HepG2 (cell line): ENCODE results near the gene TRPT1. TPM values are rescaled to one million over a fixed set of nuclear protein-coding genes. Genes with fewer than 3 reads are reported as not detected.

Experiments
- ARHGAP35 ChIP-seq: sonication (generic); formaldehyde crosslinking; IDR thresholded peaks from 2 replicates; pipeline ENCODE4 v1.9.0; 2022; ENCODE audit warnings: mild to moderate bottlenecking, inconsistent platforms, moderate library complexity, missing genetic modification reagents, borderline replicate concordance
- CC2D1A ChIP-seq: sonication (generic); formaldehyde crosslinking; IDR thresholded peaks from 2 replicates; pipeline ENCODE4 v1.8.1; 2023; ENCODE audit warnings: mild to moderate bottlenecking, missing genetic modification reagents
- FOXA3 ChIP-seq: IDR thresholded peaks from 2 replicates; pipeline ENCODE4 v1.6.1; 2016; ENCODE audit warnings: missing genetic modification reagents, missing compliant biosample characterization
- TARDBP ChIP-seq: sonication (generic); formaldehyde crosslinking; IDR thresholded peaks from 2 replicates; pipeline ENCODE4 v1.8.0; 2022; ENCODE audit warnings: mild to moderate bottlenecking, missing genetic modification reagents
- ZBTB1 ChIP-seq: sonication (generic); formaldehyde crosslinking; IDR thresholded peaks from 2 replicates; pipeline ENCODE4 v1.4.0; 2020; ENCODE audit warnings: missing genetic modification reagents, borderline replicate concordance
- ZBTB42 ChIP-seq: sonication (generic); formaldehyde crosslinking; IDR thresholded peaks from 2 replicates; pipeline ENCODE4 v1.5.0; 2020; ENCODE audit warnings: mild to moderate bottlenecking, missing genetic modification reagents
- ZFP36L1 ChIP-seq: sonication (generic); formaldehyde crosslinking; IDR thresholded peaks from 2 replicates; pipeline ENCODE4 v1.8.0; 2022; ENCODE audit warnings: mild to moderate bottlenecking, missing genetic modification reagents, moderate library complexity
- ZNF614 ChIP-seq: IDR thresholded peaks from 2 replicates; pipeline ENCODE4 v1.6.1; 2018; ENCODE audit warnings: missing biosample characterization, missing genetic modification reagents, inconsistent platforms, borderline replicate concordance
- polyA plus RNA-seq, 8 experiments: library from polyadenylated mRNA; depleted of rRNA in 3 of 8; stranded (reverse) in 7 of 8; unstranded in 1 of 8; fragments of >200 nt; fragmentation: Illumina TruSeq in 4 of 8; extraction: Trizol in 4 of 8; gene quantifications; 2 replicates each; pipeline versions ENCODE4 v1.2.1 to v1.2.3, GENCODE V29; 2011 to 2016; ENCODE audit warnings: low read depth in 4 of 8, missing spikeins in 1 of 8, mixed read lengths in 1 of 8; ENCODE audit not compliant: insufficient read depth in 1 of 8
- total RNA-seq, 5 experiments: library from RNA; depleted of rRNA; stranded (reverse); fragments of >200 nt; fragmentation: Illumina TruSeq; extraction: Trizol; gene quantifications; 2 replicates each; pipeline ENCODE4 v1.2.3, GENCODE V29; 2016; ENCODE audit warnings: low read depth in 1 of 5
- TF ChIP-seq, protein P1 (sequence below): sonication (generic); formaldehyde crosslinking; IDR thresholded peaks from 2 replicates; pipeline ENCODE4 v1.4.0; 2020; ENCODE audit warnings: mild to moderate bottlenecking, missing genetic modification reagents, borderline replicate concordance
- TF ChIP-seq, protein P2 (sequence below): IDR thresholded peaks from 2 replicates; pipeline ENCODE4 v1.6.1; 2016; ENCODE audit warnings: missing compliant biosample characterization, missing genetic modification reagents, borderline replicate concordance
- TF ChIP-seq, protein P3 (sequence below): fragments of 450-650 bp; IDR thresholded peaks from 2 replicates; pipeline ENCODE4 v1.6.1; 2016
- TF ChIP-seq, protein P4 (sequence below): sonication (generic); formaldehyde crosslinking; IDR thresholded peaks from 2 replicates; pipeline ENCODE4 v1.4.0; 2020; ENCODE audit warnings: missing genetic modification reagents, borderline replicate concordance
- TF ChIP-seq, protein P5 (sequence below): sonication (generic); formaldehyde crosslinking; IDR thresholded peaks from 2 replicates; pipeline ENCODE4 v1.5.0; 2020; ENCODE audit warnings: mild to moderate bottlenecking, missing genetic modification reagents

Gene TRPT1
- total and polyA plus RNA-seq, 2 of the 13 experiments (the other 11 are each of a cell fraction or from before 2014, with no cell fraction given), result 24.8 to 40.7 TPM

DNA sequence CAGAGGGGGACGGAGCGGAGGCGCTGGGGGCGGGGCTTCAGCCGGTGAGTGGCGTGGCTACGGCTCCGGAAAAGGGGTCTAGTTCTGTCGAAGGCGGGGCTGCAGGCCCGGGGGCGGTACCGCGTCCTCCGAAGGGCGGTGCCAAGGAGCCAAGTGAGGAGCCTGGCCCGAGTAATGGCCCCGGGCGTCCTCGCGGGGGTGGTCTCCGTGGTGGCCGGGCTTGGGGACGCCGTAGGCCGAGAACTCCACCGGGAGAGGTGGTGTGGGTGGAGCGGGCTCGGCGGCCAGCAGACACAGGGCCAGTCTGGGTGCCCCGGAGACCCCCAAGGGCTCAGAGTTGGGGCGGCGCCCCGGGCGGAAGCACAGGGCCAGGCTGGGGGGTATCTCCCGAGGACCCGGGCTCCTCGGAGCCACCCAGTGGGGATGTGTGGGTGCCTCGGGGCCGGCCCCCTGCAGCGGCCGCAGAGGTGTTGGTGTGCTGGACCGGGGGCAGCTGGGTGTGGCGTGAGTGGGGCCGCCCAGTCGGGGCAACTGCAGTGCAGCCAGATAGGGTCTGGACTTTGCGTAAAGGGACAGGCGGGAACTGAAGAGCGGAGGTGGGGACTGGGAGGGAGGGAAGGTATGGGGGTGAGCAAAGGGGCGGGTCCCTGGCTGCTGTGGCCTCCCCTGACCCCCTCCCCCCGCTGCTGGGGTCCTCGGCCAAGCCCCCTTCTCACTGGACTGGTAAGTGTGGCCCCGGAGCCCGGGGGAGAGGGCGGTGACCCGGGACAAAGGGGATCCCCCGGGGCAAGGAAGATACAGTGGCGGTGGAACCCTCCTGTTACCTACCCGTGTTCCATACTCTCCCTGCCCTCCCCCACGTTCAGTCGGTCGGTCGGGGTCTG, 15.7 kb upstream of the TRPT1 start (continued):
- TF ChIP-seq ZBTB42 (no peak), ARHGAP35 (CRISPR knock-in tag) (0 out of 2 replicates have a peak, but pooled peaks have one; percentile 15), CC2D1A (CRISPR knock-in tag) (no peak), FOXA3 (no peak), TARDBP (CRISPR knock-in tag) (no peak), ZNF614 (CRISPR knock-in tag) (no peak), ZBTB1 (CRISPR knock-in tag) (no peak), ZFP36L1 (CRISPR knock-in tag) (no peak)
- TF ChIP-seq, protein P1, sequence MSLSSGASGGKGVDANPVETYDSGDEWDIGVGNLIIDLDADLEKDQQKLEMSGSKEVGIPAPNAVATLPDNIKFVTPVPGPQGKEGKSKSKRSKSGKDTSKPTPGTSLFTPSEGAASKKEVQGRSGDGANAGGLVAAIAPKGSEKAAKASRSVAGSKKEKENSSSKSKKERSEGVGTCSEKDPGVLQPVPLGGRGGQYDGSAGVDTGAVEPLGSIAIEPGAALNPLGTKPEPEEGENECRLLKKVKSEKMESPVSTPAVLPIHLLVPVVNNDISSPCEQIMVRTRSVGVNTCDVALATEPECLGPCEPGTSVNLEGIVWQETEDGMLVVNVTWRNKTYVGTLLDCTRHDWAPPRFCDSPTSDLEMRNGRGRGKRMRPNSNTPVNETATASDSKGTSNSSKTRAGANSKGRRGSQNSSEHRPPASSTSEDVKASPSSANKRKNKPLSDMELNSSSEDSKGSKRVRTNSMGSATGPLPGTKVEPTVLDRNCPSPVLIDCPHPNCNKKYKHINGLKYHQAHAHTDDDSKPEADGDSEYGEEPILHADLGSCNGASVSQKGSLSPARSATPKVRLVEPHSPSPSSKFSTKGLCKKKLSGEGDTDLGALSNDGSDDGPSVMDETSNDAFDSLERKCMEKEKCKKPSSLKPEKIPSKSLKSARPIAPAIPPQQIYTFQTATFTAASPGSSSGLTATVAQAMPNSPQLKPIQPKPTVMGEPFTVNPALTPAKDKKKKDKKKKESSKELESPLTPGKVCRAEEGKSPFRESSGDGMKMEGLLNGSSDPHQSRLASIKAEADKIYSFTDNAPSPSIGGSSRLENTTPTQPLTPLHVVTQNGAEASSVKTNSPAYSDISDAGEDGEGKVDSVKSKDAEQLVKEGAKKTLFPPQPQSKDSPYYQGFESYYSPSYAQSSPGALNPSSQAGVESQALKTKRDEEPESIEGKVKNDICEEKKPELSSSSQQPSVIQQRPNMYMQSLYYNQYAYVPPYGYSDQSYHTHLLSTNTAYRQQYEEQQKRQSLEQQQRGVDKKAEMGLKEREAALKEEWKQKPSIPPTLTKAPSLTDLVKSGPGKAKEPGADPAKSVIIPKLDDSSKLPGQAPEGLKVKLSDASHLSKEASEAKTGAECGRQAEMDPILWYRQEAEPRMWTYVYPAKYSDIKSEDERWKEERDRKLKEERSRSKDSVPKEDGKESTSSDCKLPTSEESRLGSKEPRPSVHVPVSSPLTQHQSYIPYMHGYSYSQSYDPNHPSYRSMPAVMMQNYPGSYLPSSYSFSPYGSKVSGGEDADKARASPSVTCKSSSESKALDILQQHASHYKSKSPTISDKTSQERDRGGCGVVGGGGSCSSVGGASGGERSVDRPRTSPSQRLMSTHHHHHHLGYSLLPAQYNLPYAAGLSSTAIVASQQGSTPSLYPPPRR (CRISPR knock-in tag), result no peak
- TF ChIP-seq, protein P2, sequence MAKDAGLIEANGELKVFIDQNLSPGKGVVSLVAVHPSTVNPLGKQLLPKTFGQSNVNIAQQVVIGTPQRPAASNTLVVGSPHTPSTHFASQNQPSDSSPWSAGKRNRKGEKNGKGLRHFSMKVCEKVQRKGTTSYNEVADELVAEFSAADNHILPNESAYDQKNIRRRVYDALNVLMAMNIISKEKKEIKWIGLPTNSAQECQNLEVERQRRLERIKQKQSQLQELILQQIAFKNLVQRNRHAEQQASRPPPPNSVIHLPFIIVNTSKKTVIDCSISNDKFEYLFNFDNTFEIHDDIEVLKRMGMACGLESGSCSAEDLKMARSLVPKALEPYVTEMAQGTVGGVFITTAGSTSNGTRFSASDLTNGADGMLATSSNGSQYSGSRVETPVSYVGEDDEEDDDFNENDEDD (CRISPR knock-in tag), result no peak; the same call in 1 of the 2 replicates
- TF ChIP-seq, protein P3, sequence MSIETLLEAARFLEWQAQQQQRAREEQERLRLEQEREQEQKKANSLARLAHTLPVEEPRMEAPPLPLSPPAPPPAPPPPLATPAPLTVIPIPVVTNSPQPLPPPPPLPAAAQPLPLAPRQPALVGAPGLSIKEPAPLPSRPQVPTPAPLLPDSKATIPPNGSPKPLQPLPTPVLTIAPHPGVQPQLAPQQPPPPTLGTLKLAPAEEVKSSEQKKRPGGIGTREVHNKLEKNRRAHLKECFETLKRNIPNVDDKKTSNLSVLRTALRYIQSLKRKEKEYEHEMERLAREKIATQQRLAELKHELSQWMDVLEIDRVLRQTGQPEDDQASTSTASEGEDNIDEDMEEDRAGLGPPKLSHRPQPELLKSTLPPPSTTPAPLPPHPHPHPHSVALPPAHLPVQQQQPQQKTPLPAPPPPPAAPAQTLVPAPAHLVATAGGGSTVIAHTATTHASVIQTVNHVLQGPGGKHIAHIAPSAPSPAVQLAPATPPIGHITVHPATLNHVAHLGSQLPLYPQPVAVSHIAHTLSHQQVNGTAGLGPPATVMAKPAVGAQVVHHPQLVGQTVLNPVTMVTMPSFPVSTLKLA, result no peak
- TF ChIP-seq, protein P4, sequence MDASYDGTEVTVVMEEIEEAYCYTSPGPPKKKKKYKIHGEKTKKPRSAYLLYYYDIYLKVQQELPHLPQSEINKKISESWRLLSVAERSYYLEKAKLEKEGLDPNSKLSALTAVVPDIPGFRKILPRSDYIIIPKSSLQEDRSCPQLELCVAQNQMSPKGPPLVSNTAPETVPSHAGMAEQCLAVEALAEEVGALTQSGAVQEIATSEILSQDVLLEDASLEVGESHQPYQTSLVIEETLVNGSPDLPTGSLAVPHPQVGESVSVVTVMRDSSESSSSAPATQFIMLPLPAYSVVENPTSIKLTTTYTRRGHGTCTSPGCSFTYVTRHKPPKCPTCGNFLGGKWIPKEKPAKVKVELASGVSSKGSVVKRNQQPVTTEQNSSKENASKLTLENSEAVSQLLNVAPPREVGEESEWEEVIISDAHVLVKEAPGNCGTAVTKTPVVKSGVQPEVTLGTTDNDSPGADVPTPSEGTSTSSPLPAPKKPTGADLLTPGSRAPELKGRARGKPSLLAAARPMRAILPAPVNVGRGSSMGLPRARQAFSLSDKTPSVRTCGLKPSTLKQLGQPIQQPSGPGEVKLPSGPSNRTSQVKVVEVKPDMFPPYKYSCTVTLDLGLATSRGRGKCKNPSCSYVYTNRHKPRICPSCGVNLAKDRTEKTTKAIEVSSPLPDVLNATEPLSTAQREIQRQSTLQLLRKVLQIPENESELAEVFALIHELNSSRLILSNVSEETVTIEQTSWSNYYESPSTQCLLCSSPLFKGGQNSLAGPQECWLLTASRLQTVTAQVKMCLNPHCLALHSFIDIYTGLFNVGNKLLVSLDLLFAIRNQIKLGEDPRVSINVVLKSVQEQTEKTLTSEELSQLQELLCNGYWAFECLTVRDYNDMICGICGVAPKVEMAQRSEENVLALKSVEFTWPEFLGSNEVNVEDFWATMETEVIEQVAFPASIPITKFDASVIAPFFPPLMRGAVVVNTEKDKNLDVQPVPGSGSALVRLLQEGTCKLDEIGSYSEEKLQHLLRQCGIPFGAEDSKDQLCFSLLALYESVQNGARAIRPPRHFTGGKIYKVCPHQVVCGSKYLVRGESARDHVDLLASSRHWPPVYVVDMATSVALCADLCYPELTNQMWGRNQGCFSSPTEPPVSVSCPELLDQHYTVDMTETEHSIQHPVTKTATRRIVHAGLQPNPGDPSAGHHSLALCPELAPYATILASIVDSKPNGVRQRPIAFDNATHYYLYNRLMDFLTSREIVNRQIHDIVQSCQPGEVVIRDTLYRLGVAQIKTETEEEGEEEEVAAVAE (CRISPR knock-in tag), result no peak
- TF ChIP-seq, protein P5, sequence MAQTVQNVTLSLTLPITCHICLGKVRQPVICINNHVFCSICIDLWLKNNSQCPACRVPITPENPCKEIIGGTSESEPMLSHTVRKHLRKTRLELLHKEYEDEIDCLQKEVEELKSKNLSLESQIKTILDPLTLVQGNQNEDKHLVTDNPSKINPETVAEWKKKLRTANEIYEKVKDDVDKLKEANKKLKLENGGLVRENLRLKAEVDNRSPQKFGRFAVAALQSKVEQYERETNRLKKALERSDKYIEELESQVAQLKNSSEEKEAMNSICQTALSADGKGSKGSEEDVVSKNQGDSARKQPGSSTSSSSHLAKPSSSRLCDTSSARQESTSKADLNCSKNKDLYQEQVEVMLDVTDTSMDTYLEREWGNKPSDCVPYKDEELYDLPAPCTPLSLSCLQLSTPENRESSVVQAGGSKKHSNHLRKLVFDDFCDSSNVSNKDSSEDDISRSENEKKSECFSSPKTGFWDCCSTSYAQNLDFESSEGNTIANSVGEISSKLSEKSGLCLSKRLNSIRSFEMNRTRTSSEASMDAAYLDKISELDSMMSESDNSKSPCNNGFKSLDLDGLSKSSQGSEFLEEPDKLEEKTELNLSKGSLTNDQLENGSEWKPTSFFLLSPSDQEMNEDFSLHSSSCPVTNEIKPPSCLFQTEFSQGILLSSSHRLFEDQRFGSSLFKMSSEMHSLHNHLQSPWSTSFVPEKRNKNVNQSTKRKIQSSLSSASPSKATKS, result no peak
